HL-60 (cell line): ENCODE results near the gene LTBR.

ENCODE experiments used
- DNase-seq, 2 experiments: peaks; one replicate each; pipeline ENCODE4 v3.0.0-alpha.2; 2010 to 2020; ENCODE audit warnings: low read depth in 1 of 2, low spot score in 1 of 2
- H3K27ac ChIP-seq: fragments of 250-450 bp; sonication (Bioruptor Pico); replicated peaks from 2 replicates; pipeline ENCODE4 v1.5.1; 2020; ENCODE audit warnings: mild to moderate bottlenecking, moderate library complexity
- H3K27me3 ChIP-seq: fragments of 250-450 bp; sonication (Bioruptor Pico); 2 replicates; pipeline ENCODE4 v1.5.1; 2021; ENCODE audit warnings: mild to moderate bottlenecking, moderate library complexity; ENCODE audit not compliant: insufficient read depth, poor library complexity, severe bottlenecking
- H3K4me3 ChIP-seq: replicated peaks from 2 replicates; pipeline ENCODE4 v1.5.1; 2011; ENCODE audit warnings: mild to moderate bottlenecking, control low read depth, low read length; ENCODE audit not compliant: insufficient read depth
- CTCF ChIP-seq: IDR thresholded peaks from one replicate; pipeline ENCODE4 v1.5.1; 2011; ENCODE audit warnings: low read length, control low read depth, inconsistent platforms; ENCODE audit not compliant: insufficient read depth
- GABPA ChIP-seq: IDR thresholded peaks from 2 replicates; pipeline ENCODE4 v1.6.1; 2012; ENCODE audit warnings: low read depth
- POLR2AphosphoS5 ChIP-seq: IDR thresholded peaks from 2 replicates; pipeline ENCODE4 v1.6.1; 2012; ENCODE audit warnings: low read depth
- REST ChIP-seq: IDR thresholded peaks from 2 replicates; pipeline ENCODE4 v1.6.1; 2012; ENCODE audit warnings: low read depth; ENCODE audit not compliant: insufficient replicate concordance
- SPI1 ChIP-seq: IDR thresholded peaks from 2 replicates; pipeline ENCODE4 v1.6.1; 2012; ENCODE audit warnings: low read depth, mild to moderate bottlenecking, borderline replicate concordance
- long read RNA-seq: library from polyadenylated mRNA; unstranded; transcript quantifications from one replicate; pipeline ENCODE4 v2.0.0, GENCODE V29; 2020

Gene LTBR
- long read RNA-seq, transcript LTBR-201 (10 exons, 2,260 nt), result major isoform, 118 of 131 reads
- long read RNA-seq, partial matches to known transcripts, result 8 of 131 reads
- long read RNA-seq, other reads (novel, unspliced or antisense), result 5 of 131 reads

- peak within 1 kb of the TSS; percentile 85 for H3K27ac ChIP-seq
- H3K27me3 ChIP-seq, result no peaks in the 10 kb centered on the region
- DNase-seq, result peak; percentile 93 to 96
- TF ChIP-seq SPI1, result peak; percentile 83
- peak; percentile 87 for TF ChIP-seq POLR2AphosphoS5
- no peak for TF ChIP-seq CTCF
- peak; percentile 36 for TF ChIP-seq REST
- H3K4me3 ChIP-seq, result peak within 1 kb of the TSS; percentile 76
These were observed at the start of gene LTBR for GRCh38 chr12:6383572-6384498. TSS of gene LTBR (plus strand) at chr12:6384162. CDS start at chr12:6384359, 197 bp downstream.

GRCh38 chr12:6334359-6334758, 49.6 kb upstream of the LTBR start:
- H3K27ac ChIP-seq, result peak overlapping the region; percentile 99
- H3K4me3 ChIP-seq, result no peak overlapping the region
- no peak for DNase-seq
- TF ChIP-seq SPI1, result no peak
- TF ChIP-seq REST, result no peak
- TF ChIP-seq CTCF, result no peak
- TF ChIP-seq GABPA, result no peak
- TF ChIP-seq POLR2AphosphoS5, result no peak
- H3K27me3 ChIP-seq, result no peaks in the 10 kb centered on the region

- DNase-seq, result no peak
These were observed 49.0 kb upstream of the LTBR start for GRCh38 chr12:6334940-6335450.

More at GRCh38 chr12:6334940-6335450, 49.0 kb upstream of the LTBR start:
- no peak overlapping the region for H3K4me3 ChIP-seq
- TF ChIP-seq GABPA (no peak), POLR2AphosphoS5 (no peak), SPI1 (no peak), CTCF (no peak), REST (no peak)
- no peaks in the 10 kb centered on the region for H3K27me3 ChIP-seq
- H3K27ac ChIP-seq, result peak overlapping the region; percentile 99
